Activated CD4-positive, alpha-beta T cell treated with anti-CD3 and anti-CD28 coated beads for 24 hours (primary cell): ENCODE results near the gene CHORDC1.
"Not testable (repeated sequence)": the region's sequence is repeated elsewhere in the genome, so short reads cannot be mapped to it uniquely, and the experiment has no call there.

Experiments
- DNase-seq, 2 donors: peaks; one replicate each; pipeline ENCODE4 v3.0.0-alpha.2; 2020; ENCODE audit warnings: low read depth in 2 of 2

The CHORDC1 gene

DNA sequence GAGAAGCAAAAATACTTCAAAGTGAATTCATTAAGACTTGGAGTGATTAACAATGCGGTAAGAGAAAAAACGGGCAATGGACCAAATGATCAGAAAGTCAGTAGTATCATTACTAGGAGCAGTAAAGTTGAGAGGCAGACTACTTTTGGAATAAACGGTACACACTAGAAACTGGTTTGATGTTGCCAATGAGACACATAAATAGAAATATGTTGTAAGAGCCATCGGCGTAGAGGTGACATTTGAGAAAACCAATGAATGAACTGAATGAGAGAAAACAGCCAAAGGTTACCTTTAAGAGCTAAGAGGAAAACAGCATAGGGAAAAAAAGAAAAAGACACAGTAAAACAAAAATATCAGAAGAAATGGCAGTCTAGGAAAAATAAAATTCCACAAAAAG, 6.2 kb downstream of the CHORDC1 start:
- DNase-seq, result no peak

DNA sequence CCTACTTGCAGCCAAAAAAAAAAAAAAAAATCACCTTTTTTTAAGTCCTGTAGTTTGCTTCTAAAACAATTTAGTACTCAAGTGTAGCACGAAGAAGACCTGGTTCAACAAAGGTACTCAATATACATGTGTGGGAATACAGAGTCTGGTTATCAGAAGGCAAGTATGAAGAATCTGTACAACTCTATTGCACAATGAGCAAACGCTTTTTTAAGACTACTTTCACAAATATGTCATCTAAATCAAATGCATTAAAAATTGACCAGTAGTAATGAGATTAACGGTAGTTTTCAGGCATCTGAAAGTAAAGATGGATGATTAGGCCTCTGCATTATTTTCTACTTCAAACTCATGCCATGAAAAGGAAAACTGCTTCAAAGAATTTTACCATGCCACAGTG, 9.5 kb downstream of the CHORDC1 start:
- DNase-seq, result no peak

DNA sequence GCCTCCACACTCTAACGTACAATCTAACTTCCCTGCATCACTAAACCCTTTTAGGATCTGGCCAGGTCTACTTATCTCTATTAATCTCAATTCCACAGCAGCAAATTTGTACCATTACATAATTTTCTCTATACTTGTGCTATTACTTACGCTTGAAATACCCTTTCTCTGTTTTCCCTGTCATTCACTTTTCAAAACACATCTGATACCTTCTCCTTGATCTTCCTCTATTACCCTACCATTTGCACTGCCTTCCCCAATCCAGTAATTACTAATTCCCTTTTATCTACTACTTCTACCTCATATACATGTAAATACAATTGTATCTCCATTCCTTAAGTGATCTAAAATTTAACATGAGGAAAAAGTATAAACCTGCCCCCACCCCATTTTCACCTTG, 14.0 kb downstream of the CHORDC1 start:
- DNase-seq, result no peak

DNA sequence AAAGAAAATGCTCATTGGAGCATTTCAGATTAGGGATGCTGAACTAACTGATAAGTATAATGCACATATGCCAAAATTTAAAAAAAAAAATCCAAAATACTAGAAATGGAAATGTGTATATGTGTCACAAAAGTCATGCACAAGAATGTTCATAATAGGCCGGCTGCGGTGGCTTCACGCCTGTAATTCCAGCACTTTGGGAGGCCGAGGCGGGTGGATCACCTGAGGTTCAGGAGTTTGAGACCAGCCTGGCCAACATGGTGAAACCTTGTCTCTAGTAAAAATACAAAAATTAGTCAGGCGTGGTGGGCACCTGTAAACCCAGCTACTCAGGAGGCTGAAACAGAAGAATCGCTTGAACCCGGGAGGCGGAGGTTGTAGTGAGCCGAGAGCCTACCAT, 14.9 kb downstream of the CHORDC1 start:
- DNase-seq, result not testable (repeated sequence)

DNA sequence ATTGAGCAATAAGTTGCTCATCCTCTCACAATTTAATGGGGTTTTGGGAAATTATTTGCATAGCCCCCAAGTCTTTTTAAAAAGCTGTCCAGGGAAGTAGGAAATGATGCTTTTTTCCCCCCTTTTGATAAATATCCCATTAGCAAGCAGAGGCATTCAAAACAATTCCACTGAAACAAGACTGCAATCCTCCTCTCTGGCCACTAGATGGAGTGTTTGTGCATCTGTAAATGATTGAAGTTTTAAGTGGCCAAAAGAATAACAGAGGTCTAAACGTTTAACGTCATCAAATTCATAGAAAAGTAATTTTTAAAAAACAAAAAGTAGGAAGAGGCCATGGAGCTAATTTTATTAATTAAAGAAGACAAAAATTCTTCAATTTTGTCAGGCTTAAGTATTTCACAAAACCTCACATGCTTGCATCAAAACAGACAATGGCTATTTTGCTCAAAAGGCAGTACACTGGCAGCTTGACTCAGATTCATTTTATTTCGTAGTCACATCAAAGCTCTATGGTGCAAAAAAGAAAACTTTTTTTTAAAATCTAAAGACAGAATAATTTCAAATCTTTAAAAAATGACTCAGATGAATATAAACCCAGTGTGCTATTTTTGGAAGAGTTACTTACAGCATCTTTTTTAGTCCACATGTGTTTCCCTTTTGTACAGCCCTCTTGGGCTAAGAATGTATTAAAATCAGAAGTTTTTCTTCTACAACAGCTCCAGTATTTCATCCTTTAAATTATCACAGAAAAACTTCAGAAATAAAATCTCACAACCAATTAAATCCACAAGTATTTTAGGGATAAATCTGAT, 17.8 kb downstream of the CHORDC1 start:
- no peak for DNase-seq

DNA sequence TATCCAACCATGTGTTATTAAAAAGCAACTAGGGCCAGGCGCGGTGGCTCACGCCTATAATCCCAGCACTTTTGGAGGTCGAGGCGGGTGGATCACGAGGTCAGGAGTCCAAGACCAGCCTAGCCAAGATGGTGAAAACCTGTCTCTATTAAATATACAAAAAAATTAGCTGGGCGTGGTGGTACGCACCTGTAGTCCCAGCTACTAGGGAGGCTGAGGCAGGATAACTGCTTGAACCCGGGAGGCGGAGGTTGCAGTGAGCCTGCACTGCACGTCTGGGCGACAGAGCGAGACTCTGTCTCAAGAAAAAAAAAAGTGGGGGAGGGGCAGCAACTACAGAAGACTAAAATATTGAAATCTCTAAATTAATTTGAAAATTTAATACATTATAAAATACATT, 18.4 kb downstream of the CHORDC1 start:
- no peak for DNase-seq

DNA sequence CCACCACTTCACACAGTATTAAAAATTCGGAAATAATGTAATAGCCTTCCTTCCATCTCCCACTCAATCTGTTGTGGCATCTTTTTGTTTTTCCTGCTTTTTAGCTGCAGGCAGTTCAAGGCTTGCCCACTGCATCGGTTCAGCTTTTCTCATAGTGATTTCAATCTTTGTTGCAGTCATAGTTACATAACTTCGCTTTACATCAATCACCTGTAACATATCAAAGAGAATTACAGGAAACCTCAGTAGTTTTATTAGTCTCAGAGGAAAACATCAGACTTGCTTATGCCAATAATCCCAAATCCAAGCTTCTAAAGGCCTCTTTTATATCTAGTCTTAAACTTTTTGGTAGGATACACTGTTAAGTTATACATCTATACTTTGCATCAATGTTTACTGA, 20.5 kb downstream of the CHORDC1 start:
- no peak for DNase-seq

DNA sequence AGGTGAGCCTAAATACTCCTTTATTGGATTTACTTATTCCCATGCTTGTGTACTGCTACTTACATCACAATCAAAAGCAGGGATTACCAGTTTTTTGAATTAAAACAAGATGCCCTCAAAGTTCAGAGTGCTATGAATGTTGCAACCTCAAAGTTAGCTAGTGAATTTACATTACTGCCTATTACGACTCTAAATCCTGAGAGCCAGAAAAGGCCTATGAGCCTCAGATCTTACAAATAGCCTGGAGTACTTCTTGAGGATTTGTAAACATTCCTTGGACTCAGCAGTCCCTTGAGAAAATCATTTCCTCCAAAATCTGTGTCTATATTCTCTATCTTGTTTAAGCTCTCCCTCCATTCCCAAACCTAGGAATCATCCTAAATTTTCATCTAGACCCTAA, 25.5 kb downstream of the CHORDC1 start:
- DNase-seq, result no peak

DNA sequence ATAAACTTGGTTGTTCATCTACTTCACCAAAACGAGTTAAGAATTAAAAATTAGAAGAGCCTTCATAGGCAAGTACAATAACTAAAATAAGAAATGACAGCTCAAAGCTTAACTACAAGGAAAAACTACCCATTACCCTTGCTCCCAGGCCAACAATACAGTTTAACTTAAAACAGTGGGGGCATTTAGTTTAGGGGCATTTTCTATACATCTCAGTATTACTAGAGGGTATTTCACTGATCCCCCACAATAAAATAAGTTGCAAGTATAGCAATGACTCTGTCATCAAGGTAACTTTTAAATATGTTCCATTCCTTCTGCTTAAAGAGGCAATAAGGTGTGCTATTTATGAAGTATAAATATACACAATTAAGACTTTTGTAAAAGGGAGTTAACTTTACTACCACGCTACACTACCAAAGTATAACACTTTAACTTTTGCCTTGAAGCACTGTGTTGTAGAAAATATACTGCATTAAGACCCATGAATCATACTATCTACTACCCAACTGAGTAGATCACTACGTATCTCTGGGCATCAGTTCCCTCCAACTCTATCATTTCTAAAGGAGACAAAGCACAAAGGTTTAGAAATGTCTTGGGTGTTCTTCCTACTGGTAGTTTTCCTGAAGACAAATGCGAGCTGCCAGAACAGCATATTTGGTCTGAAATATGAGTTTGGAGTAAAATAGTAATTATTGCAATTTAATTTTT, 29.8 kb downstream of the CHORDC1 start:
- no peak for DNase-seq

DNA sequence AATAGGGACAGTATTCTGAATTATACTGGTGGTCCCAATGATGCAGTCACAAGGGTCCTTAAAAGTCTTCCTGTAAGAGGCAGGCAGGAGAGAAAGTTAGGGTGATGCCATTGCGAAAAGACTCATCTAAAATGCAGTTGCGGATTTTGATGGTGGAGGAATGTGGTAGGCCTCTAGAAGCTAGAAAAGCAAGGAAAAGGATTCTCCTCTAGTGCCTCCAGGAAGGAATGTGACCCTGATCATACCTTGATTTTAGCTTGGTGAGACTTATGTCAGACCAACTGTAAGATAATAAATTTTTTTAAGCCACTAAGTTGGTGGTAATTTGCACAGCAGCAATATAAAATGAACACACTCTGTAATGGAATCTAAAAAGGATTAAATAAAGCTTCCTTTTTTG, 33.8 kb downstream of the CHORDC1 start:
- DNase-seq, result no peak

DNA sequence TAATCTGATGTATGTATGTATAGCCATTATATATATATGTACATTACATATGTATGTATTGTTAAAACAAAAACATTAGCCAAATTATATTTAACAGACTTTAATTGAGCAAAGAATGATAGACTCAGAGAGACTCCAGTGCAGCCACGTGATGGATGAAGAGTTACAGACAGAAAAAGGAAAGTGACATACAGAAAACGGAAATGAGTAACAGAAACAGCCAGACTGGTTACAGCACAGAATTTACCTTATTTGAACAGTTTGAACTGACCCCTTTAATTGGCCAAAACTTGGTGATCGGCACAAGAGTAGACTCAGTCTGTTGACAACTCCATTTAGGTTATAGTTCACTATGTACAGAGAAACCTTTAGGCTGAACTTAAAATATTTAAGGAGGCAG, 35.0 kb downstream of the CHORDC1 start:
- DNase-seq, result no peak

DNA sequence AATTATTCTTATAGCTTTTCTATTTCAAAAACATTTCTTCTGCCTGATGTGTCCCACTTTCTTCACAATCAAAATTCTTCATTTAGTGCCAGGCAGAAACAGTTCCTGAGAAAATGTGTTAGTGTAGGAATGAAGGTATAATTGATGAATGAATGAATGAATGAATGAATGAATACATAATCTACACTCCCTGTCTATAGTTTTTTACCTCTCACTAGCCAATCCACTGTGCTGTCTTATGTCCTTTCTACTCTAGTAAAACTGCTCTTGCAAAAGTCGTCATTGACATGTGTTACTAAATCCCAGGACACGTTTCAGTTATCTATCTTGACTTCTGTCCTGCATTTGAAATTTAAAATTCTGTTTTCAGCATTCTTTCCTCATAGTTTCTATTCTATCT, 42.9 kb downstream of the CHORDC1 start:
- DNase-seq, result no peak

DNA sequence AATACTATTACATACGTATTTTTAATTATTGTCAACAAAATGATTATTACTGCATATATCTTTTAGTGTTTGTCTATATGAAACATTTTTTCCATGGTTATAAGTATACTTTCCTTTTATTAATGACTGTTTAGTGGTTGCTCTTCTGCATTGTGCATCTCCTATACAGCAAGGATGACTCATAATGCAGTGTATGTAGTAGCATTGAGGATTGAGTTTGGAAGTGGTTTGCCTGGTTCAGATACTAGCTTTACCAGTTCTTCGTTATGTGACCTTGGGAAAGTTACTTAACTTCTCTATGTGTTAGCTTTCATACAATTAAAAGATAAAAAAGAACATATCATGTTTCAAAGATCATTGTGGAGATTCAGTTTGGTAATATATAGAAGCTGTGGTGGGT, 44.1 kb downstream of the CHORDC1 start:
- DNase-seq, result no peak

DNA sequence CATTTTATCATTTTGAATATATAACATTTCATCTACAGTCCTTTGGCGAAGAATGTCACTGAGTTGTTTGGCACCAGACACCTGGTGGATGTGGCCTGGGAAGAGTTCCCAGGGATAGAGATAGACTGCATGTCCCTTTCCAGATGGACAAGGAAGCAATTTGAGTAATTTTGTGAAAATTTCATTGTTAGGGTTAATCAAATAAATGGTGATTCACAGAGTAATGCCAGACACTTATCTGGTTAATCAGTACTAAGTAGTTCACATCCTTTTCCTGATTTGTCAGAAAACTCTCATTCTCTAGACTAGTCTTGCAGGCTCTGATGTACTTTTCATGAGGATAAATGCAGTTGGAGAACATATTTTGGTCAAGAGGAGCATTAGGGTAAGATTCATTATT, 46.8 kb downstream of the CHORDC1 start:
- DNase-seq, result no peak

DNA sequence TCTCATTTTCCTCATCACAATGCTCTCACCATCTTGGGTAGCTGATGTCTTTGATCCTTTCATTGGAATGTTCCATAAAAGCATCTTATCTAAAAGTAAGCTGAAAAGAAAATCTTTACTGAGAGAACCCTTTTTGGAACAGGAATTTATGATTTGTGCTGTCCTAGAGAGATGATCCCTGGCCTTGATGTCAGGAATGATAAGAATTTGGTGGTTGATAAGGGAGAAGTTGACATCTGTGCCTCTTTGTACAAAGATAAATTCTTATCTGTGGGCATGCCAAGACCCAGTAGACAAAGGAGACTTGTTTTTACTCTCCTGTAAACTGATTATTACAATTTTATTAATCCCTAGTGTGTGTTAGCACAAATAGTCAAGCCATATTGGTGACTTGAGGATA, 51.5 kb downstream of the CHORDC1 start:
- no peak for DNase-seq

DNA sequence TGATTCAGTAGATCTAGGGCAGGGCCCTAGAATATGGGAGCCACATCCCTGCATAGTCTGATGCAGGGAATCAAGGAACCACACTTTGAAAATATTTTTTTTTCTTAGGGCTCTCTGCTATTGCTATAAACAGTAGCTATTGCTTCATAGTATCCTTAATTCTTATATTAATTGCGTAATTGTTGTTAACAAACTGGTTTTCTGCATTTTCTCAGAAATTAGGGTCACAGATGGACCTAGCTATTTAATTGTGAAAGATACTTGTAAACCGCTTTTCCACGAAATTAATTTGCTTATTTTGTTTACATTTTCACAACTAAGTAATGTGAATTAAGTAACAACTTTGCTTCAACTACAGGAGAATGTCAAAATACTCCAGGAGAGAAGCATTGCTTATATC, 54.3 kb downstream of the CHORDC1 start:
- DNase-seq, result no peak

DNA sequence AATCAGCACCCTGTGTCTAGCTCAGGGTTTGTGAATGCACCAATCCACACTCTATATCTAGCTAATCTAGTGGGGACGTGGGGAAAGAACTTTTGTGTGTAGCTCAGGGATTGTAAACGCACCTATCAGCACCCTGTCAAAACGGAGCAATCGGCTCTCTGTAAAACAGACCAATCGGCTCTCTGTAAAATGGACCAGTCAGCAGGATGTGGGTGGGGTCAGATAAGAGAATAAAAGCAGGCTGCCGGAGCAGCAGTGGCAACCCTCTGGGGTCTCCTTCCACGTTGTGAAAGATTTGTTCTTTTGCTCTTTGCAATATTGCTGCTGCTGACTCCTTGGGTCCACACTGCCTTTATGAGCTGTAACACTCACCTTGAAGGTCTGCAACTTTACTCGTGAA, 55.1 kb downstream of the CHORDC1 start:
- DNase-seq, result not testable (repeated sequence)

DNA sequence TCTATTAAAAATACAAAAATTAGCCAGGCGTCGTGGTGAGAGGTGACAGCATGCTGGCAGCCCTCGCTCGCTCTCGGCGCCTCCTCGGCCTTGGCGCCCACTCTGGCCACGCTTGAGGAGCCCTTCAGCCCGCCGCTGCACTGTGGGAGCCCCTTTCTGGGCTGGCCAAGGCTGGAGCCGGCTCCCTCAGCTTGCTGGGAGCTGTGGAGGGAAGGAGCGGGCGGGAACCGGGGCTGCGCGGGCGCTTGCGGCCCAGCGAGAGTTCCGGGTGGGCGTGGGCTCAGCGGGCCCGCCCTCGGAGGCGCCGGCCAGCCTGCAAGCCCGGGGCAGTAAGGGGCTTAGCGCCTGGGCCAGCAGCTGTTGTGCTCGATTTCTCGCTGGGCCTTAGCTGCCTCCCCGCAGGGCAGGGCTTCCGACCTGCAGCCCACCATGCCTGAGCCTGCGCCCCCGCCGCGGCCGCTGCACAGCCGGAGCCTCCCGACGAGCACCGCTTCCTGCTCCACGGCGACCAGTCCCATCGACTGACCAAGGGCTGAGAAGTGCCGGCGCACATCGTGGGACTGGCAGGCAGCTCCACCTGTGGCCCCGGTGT, 55.8 kb downstream of the CHORDC1 start:
- not testable (repeated sequence) for DNase-seq
